Liver (tissue), 9 donors: ENCODE measurements around the gene TMPRSS5. TPM values are rescaled to one million over a fixed set of nuclear protein-coding genes. Genes with fewer than 3 reads are reported as not detected.

Source experiments
- DNase-seq: peaks from one replicate; pipeline ENCODE4 v3.0.0-alpha.2; 2017; ENCODE audit warnings: low spot score
- H3K27ac ChIP-seq, 2 donors: one replicate each; pipeline ENCODE4 v1.7.0; 2013; ENCODE audit warnings: inconsistent platforms in 2 of 2, low read length in 2 of 2, control low read depth in 1 of 2, low read depth in 1 of 2, mild to moderate bottlenecking in 1 of 2
- H3K27me3 ChIP-seq, 4 donors: one replicate each; pipeline versions ENCODE4 v1.6.1 to v1.7.0; 2013; ENCODE audit warnings: low read length in 3 of 4, inconsistent platforms in 1 of 4, mild to moderate bottlenecking in 1 of 4, moderate library complexity in 1 of 4; ENCODE audit not compliant: control insufficient read depth in 4 of 4, insufficient read depth in 4 of 4
- H3K36me3 ChIP-seq, 4 donors: one replicate each; pipeline versions ENCODE4 v1.6.1 to v1.7.0; 2013; ENCODE audit warnings: low read length in 3 of 4, mild to moderate bottlenecking in 3 of 4, low read depth in 1 of 4, moderate library complexity in 1 of 4; ENCODE audit not compliant: control insufficient read depth in 4 of 4, insufficient read depth in 3 of 4
- H3K4me1 ChIP-seq, 4 donors: one replicate each; pipeline versions ENCODE4 v1.6.1 to v1.7.0; 2013; ENCODE audit warnings: low read length in 3 of 4, mild to moderate bottlenecking in 3 of 4, moderate library complexity in 1 of 4; ENCODE audit not compliant: control insufficient read depth in 4 of 4, insufficient read depth in 4 of 4
- H3K4me3 ChIP-seq, 3 donors: one replicate each; pipeline versions ENCODE4 v1.6.1 to v1.7.0; 2013; ENCODE audit warnings: low read length in 3 of 3, control low read depth in 1 of 3, low read depth in 1 of 3, mild to moderate bottlenecking in 1 of 3
- H3K9ac ChIP-seq, 2 donors: one replicate each; pipeline ENCODE4 v1.7.0; 2013; ENCODE audit warnings: low read length in 2 of 2, mild to moderate bottlenecking in 2 of 2, moderate library complexity in 2 of 2, control low read depth in 1 of 2, low read depth in 1 of 2
- H3K9me3 ChIP-seq, 4 donors: one replicate each; pipeline versions ENCODE4 v1.6.1 to v1.7.0; 2013; ENCODE audit warnings: low read length in 3 of 4; ENCODE audit not compliant: control insufficient read depth in 4 of 4
- ATF3 ChIP-seq: IDR thresholded peaks from 2 replicates; pipeline ENCODE4 v1.6.1; 2016; ENCODE audit warnings: antibody characterized with exemption
- EGR1 ChIP-seq, 2 donors: IDR thresholded peaks; 2 replicates each; pipeline ENCODE4 v1.6.1; 2016 to 2018; ENCODE audit warnings: antibody characterized with exemption in 2 of 2, low read depth in 2 of 2
- FOXA1 ChIP-seq: IDR thresholded peaks from 2 replicates; pipeline ENCODE4 v1.6.1; 2016; ENCODE audit warnings: antibody characterized with exemption
- FOXA2 ChIP-seq: IDR thresholded peaks from 2 replicates; pipeline ENCODE4 v1.6.1; 2016; ENCODE audit warnings: antibody characterized with exemption
- GABPA ChIP-seq, 2 donors: IDR thresholded peaks in 1 of 2; conservative IDR thresholded peaks in 1 of 2; 2 replicates each; pipeline ENCODE4 v1.6.1; 2016; ENCODE audit warnings: antibody characterized with exemption in 2 of 2, mild to moderate bottlenecking in 1 of 2, moderate library complexity in 1 of 2
- HNF4G ChIP-seq: IDR thresholded peaks from 2 replicates; pipeline ENCODE4 v1.6.1; 2016; ENCODE audit warnings: antibody characterized with exemption
- JUND ChIP-seq, 2 donors: IDR thresholded peaks; 2 replicates each; pipeline ENCODE4 v1.6.1; 2016; ENCODE audit warnings: antibody characterized with exemption in 2 of 2
- MAX ChIP-seq: IDR thresholded peaks from 2 replicates; pipeline ENCODE4 v1.6.1; 2016; ENCODE audit warnings: antibody characterized with exemption
- NR2F2 ChIP-seq: IDR thresholded peaks from 2 replicates; pipeline ENCODE4 v1.6.1; 2016; ENCODE audit warnings: antibody characterized with exemption
- RAD21 ChIP-seq, 2 donors: IDR thresholded peaks; 2 replicates each; pipeline ENCODE4 v1.6.1; 2016; ENCODE audit warnings: antibody characterized with exemption in 2 of 2, mild to moderate bottlenecking in 2 of 2
- REST ChIP-seq: IDR thresholded peaks from 2 replicates; pipeline ENCODE4 v1.6.1; 2016; ENCODE audit warnings: antibody characterized with exemption, mild to moderate bottlenecking
- SP1 ChIP-seq: IDR thresholded peaks from 2 replicates; pipeline ENCODE4 v1.6.1; 2018; ENCODE audit warnings: antibody characterized with exemption, mild to moderate bottlenecking
- TAF1 ChIP-seq: conservative IDR thresholded peaks from 2 replicates; pipeline ENCODE4 v1.6.1; 2016; ENCODE audit warnings: antibody characterized with exemption, mild to moderate bottlenecking
- YY1 ChIP-seq: IDR thresholded peaks from 2 replicates; pipeline ENCODE4 v1.6.1; 2016; ENCODE audit warnings: antibody characterized with exemption, mild to moderate bottlenecking
- WGBS: extraction: QIAGEN DNeasy Blood & Tissue Kit; methylation state at CpG from one replicate; pipeline ENCODE4 v1.1.7; 2013; 5-methylcytosine and 5-hydroxymethylcytosine counted together
- polyA plus RNA-seq, 2 donors: library from polyadenylated mRNA; stranded (reverse) in 1 of 2; unstranded in 1 of 2; fragments of 200-250 nt in 1 of 2; fragments of >200 nt in 1 of 2; fragmentation: Nextera tagmentation in 1 of 2; extraction: Ambion mirVana in 1 of 2; gene quantifications; one replicate each; pipeline versions ENCODE4 v1.2.1 to v1.2.3, GENCODE V29; 2013 to 2015
- total RNA-seq, 2 donors: library from RNA; depleted of rRNA; stranded (reverse); fragments of >200 nt; gene quantifications; one replicate each; pipeline ENCODE4 v1.2.3, GENCODE V29; 2014
- TF ChIP-seq, protein P1 (sequence below): IDR thresholded peaks from 2 replicates; pipeline ENCODE4 v1.6.1; 2016; ENCODE audit warnings: antibody characterized with exemption
- TF ChIP-seq, protein P2 (sequence below): fragments of 150-350 bp; IDR thresholded peaks from 2 replicates; pipeline ENCODE4 v1.5.1; 2017; ENCODE audit warnings: improper control_type of control experiment, low read depth, low read length; ENCODE audit not compliant: missing input control
- donor health status: healthy.
- donor health status: healthy.
- donor health status: healthy.
- donor health status: healthy.
- donor health status: healthy.

TMPRSS5 gene
- total and polyA plus RNA-seq, 4 donors = 0.05 to 0.39 (median 0.17) TPM

DNA sequence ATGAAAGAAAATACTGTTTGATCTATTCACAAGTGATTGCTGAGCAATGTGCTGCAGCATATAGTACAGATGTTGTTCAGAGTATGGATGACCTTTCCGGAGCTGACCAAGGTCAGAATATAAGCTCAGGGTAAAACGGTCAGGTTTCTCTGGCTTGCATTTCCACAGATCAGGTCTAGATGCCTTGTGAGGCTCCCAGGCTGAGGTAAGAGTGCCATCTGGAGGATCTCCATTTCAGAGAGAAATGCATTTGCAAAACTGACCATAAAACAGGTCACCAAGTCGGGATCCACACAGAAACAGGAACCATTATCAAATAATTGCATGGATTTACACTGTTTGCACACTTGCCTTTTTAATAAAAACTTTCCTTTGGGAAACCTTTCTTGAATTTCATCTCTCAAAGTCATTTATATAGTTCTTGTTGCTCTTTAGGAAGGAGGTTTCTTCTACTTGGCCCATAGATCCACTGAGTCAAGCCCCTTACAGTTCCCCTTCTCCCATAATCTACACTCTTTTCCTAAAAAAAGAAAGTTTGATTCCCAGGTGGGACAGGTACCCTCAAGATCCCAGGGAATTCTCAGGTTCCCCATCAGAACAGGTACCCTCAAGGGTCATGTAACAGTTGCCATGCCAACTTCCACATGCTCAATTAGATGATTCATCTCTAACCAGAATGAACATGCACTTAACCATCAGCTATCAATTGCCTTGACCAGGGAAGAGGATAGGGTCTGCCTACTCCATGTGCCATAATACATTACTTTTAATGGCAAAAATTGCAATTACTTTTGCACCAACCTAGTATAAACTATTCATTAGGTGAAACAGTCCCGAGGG is 25.0 kb upstream of the TMPRSS5 start:
- DNase-seq = no peak
- 51% methylated on average over 4 of the region's 4 CpGs for WGBS
- Histone ChIP-seq H3K27ac (no peak overlapping the region), H3K4me3 (no peak overlapping the region), H3K4me1 (peaks cover 0 to 1% (median 0%) of the 10 kb centered on the region in 4 donors), H3K9me3 (no peaks in the 10 kb centered on the region), H3K36me3 (peaks cover 3 to 29% (median 17%) of the 10 kb centered on the region in 4 donors), H3K27me3 (no peaks in the 10 kb centered on the region), H3K9ac (no peak overlapping the region)
- TF ChIP-seq TAF1 (no peak), REST (no peak), NR2F2 (no peak), FOXA2 (no peak), EGR1 (IDR thresholded peaks at IDR 0.05; ENCODE audit: low read depth in 2 of 2) (no peak), HNF4G (no peak), GABPA (IDR thresholded peaks at IDR 0.05 in 1 of 2, conservative IDR thresholded peaks at IDR 0.05 in 1 of 2) (no peak), MAX (no peak), ATF3 (no peak), RAD21 (IDR thresholded peaks at IDR 0.05) (peak; percentile 79 to 82)
- TF ChIP-seq, protein P1, sequence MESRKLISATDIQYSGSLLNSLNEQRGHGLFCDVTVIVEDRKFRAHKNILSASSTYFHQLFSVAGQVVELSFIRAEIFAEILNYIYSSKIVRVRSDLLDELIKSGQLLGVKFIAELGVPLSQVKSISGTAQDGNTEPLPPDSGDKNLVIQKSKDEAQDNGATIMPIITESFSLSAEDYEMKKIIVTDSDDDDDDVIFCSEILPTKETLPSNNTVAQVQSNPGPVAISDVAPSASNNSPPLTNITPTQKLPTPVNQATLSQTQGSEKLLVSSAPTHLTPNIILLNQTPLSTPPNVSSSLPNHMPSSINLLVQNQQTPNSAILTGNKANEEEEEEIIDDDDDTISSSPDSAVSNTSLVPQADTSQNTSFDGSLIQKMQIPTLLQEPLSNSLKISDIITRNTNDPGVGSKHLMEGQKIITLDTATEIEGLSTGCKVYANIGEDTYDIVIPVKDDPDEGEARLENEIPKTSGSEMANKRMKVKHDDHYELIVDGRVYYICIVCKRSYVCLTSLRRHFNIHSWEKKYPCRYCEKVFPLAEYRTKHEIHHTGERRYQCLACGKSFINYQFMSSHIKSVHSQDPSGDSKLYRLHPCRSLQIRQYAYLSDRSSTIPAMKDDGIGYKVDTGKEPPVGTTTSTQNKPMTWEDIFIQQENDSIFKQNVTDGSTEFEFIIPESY = no peak
- TF ChIP-seq, protein P2, sequence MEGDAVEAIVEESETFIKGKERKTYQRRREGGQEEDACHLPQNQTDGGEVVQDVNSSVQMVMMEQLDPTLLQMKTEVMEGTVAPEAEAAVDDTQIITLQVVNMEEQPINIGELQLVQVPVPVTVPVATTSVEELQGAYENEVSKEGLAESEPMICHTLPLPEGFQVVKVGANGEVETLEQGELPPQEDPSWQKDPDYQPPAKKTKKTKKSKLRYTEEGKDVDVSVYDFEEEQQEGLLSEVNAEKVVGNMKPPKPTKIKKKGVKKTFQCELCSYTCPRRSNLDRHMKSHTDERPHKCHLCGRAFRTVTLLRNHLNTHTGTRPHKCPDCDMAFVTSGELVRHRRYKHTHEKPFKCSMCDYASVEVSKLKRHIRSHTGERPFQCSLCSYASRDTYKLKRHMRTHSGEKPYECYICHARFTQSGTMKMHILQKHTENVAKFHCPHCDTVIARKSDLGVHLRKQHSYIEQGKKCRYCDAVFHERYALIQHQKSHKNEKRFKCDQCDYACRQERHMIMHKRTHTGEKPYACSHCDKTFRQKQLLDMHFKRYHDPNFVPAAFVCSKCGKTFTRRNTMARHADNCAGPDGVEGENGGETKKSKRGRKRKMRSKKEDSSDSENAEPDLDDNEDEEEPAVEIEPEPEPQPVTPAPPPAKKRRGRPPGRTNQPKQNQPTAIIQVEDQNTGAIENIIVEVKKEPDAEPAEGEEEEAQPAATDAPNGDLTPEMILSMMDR = peak; percentile 25

DNA sequence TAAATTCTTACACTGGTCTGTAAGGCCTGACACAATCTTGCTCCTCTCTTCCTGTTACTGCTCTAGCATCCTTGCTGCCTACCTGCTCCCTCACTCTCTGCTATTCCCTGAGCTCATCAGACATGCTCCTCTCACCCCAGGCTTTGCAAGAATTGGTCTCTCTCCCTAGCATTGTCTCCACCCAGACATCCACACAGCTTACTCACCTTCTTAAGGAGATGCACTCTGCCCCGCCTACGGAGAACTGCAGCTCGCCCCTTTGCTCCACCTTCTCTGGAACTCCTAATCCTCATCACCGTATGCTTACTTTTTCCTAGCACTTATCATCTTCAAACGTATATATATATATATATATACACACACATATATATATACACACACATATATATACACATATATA is 23.3 kb upstream of the TMPRSS5 start:
- peaks cover 3 to 22% (median 17%) of the 10 kb centered on the region in 4 donors for H3K36me3 ChIP-seq
- no peak overlapping the region for H3K9ac ChIP-seq
- 78% methylated on average over 5 of the region's 5 CpGs for WGBS
- H3K4me3 ChIP-seq = no peak overlapping the region
- H3K4me1 ChIP-seq = peaks cover 0 to 4% (median 0%) of the 10 kb centered on the region in 4 donors
- no peaks in the 10 kb centered on the region for H3K27me3 ChIP-seq
- DNase-seq = no peak
- H3K27ac ChIP-seq = no peak overlapping the region
- no peaks in the 10 kb centered on the region for H3K9me3 ChIP-seq
- TF ChIP-seq SP1 (no peak), EGR1 (IDR thresholded peaks at IDR 0.05; ENCODE audit: low read depth in 2 of 2) (no peak), FOXA2 (no peak), HNF4G (no peak), ATF3 (no peak), GABPA (IDR thresholded peaks at IDR 0.05 in 1 of 2, conservative IDR thresholded peaks at IDR 0.05 in 1 of 2) (no peak), JUND (IDR thresholded peaks at IDR 0.05) (no peak), REST (no peak), MAX (no peak), TAF1 (no peak), YY1 (no peak), FOXA1 (no peak)
